ENCODE data around the gene TAF6. TPM values are rescaled to one million over a fixed set of nuclear protein-coding genes. Genes with fewer than 3 reads are reported as not detected.

The TAF6 gene
- total and polyA plus RNA-seq, 9 of the 15 experiments (the other 6 are each of a cell fraction or from before 2014, with no cell fraction given), result 0.78 to 78.7 (median 21.3) TPM

- TF ChIP-seq ZBTB26 (CRISPR knock-in tag; IDR thresholded peaks at IDR 0.05), result no peak
- peak; percentile 89 for TF ChIP-seq LCOR (CRISPR knock-in tag; IDR thresholded peaks at IDR 0.05)
- peak in 1 of 2 experiments; percentile 88; a peak in 2 of 4 replicates for TF ChIP-seq KDM1A (IDR thresholded peaks at IDR 0.05)
- TF ChIP-seq SOX6 (IDR thresholded peaks at IDR 0.05), result 0 out of 2 replicates have a peak, but pooled peaks have one; percentile 6
- TF ChIP-seq CREB5 (CRISPR knock-in tag; IDR thresholded peaks at IDR 0.05), result no peak
- TF ChIP-seq KDM5B (IDR thresholded peaks at IDR 0.05; ENCODE audit: insufficient replicate concordance, low read depth, low read length), result peak; percentile 77
- TF ChIP-seq ZNF407 (IDR thresholded peaks at IDR 0.05; ENCODE audit: low read depth), result peak; percentile 86
- 0 out of 4 replicates have a peak, but pooled peaks have one; percentile 49 to 65 for TF ChIP-seq UBTF (IDR thresholded peaks at IDR 0.05; ENCODE audit: borderline replicate concordance in 1 of 2, low read depth in 2 of 2, low read length in 2 of 2)
- TF ChIP-seq L3MBTL2 (IDR thresholded peaks at IDR 0.05), result peak; percentile 33; the same call in 1 of the 2 replicates
- TF ChIP-seq ZNF695 (CRISPR knock-in tag; IDR thresholded peaks at IDR 0.05), result no peak
- peak; percentile 89 for TF ChIP-seq RBFOX2 (IDR thresholded peaks at IDR 0.05; ENCODE audit: low read depth, low read length)
These were observed 8.0 kb upstream of the TAF6 start, which contains the start of gene MBLAC1 (continued) for GRCh38 chr7:100126931-100127865.

All from K562 (cell line).